ENCODE results near the gene GATAD1.

- no peak for TF ChIP-seq POLR2A (IDR thresholded peaks at IDR 0.05)
- no peak for TF ChIP-seq CTCF (IDR thresholded peaks at IDR 0.05)
Measured at GRCh38 chr7:92498557-92498956, 51.3 kb downstream of the GATAD1 start.
